CD4-positive, alpha-beta T cell (primary cell): Measurements from ENCODE around the gene PRRX1. TPM values are rescaled to one million over a fixed set of nuclear protein-coding genes. Genes with fewer than 3 reads are reported as not detected.

Experiments used
- ATAC-seq: fragments of 200-7000 bp; cut with Tn5 transposase; one replicate; pipeline ENCODE4 v1.10.0; 2022; ENCODE audit warnings: mild to moderate bottlenecking; ENCODE audit not compliant: poor library complexity
- CTCF ChIA-PET: fragments of 350-600 bp; sonication (Branson Sonifier 250); formaldehyde crosslinking; loops from one replicate; lab custom pipeline; 2021; ENCODE audit warnings: antibody characterized with exemption, inconsistent platforms; lab: Charles Lee
- POLR2A ChIA-PET: fragments of 350-600 bp; sonication (Branson Sonifier 250); formaldehyde crosslinking; loops from one replicate; lab custom pipeline; 2021; ENCODE audit warnings: antibody characterized with exemption, inconsistent platforms; lab: Charles Lee
- DNase-seq, 14 experiments: peaks; one replicate each; pipeline ENCODE4 v3.0.0-alpha.2; 2013 to 2020; ENCODE audit warnings: mixed read lengths in 2 of 14
- H3K27ac ChIP-seq, 2 donors: one replicate each; pipeline versions ENCODE4 v1.5.1 to v1.7.0; 2013; ENCODE audit warnings: low read length in 2 of 2, low read depth in 1 of 2, mild to moderate bottlenecking in 1 of 2
- H3K27me3 ChIP-seq, 2 experiments: 1 replicate in 1 of 2; 2 replicates in 1 of 2; pipeline versions ENCODE4 v1.6.1 to v1.7.0; 2013; ENCODE audit warnings: low read length in 2 of 2, control low read depth in 1 of 2, mild to moderate bottlenecking in 1 of 2, moderate library complexity in 1 of 2; ENCODE audit not compliant: insufficient read depth in 2 of 2, control insufficient read depth in 1 of 2
- H3K36me3 ChIP-seq: one replicate; pipeline ENCODE4 v1.6.1; 2013; ENCODE audit warnings: low read length, control low read depth; ENCODE audit not compliant: insufficient read depth
- H3K4me1 ChIP-seq: one replicate; pipeline ENCODE4 v1.6.1; 2013; ENCODE audit warnings: low read length, control low read depth; ENCODE audit not compliant: insufficient read depth
- H3K4me3 ChIP-seq: one replicate; pipeline ENCODE4 v1.5.1; 2013; ENCODE audit warnings: mild to moderate bottlenecking, low read length, moderate library complexity
- H3K9me3 ChIP-seq, 2 experiments: 1 replicate in 1 of 2; 2 replicates in 1 of 2; pipeline versions ENCODE4 v1.6.1 to v1.7.0; 2013; ENCODE audit warnings: low read length in 2 of 2, mild to moderate bottlenecking in 2 of 2, control low read depth in 1 of 2, moderate library complexity in 1 of 2; ENCODE audit not compliant: control insufficient read depth in 1 of 2, insufficient read depth in 1 of 2
- H3K27ac Mint-ChIP-seq: one replicate; pipeline ENCODE4 v1.8.0; 2020; ENCODE audit warnings: mixed read lengths
- H3K27me3 Mint-ChIP-seq: one replicate; pipeline ENCODE4 v1.8.0; 2021; ENCODE audit warnings: mixed read lengths
- H3K36me3 Mint-ChIP-seq: one replicate; pipeline ENCODE4 v1.8.0; 2021; ENCODE audit warnings: low read depth, mixed read lengths
- H3K4me1 Mint-ChIP-seq: one replicate; pipeline ENCODE4 v1.8.0; 2021; ENCODE audit warnings: low read depth, mixed read lengths
- H3K4me3 Mint-ChIP-seq: one replicate; pipeline ENCODE4 v1.8.0; 2020; ENCODE audit warnings: mild to moderate bottlenecking, mixed read lengths
- H3K9me3 Mint-ChIP-seq: one replicate; pipeline ENCODE4 v1.8.0; 2020; ENCODE audit warnings: mixed read lengths
- CTCF ChIP-seq: fragments of 200-600 bp; IDR thresholded peaks from one replicate; pipeline ENCODE4 v1.8.0; 2022; ENCODE audit warnings: antibody characterized with exemption, mild to moderate bottlenecking
- intact Hi-C, 2 experiments: fragments of 100-400 bp; cut with DNase I in 1 of 2; cut with micrococcal nuclease in 1 of 2; formaldehyde crosslinking; loops; one replicate each; pipeline versions ENCODE4 v1.15.1 to v1.9.0; 2023 to 2025; cut with DNase I, micrococcal nuclease
- total RNA-seq, 174 experiments: library from RNA in 2 of 174; stranded (reverse) in 2 of 174; gene quantifications; one replicate each; pipeline ENCODE4 v1.2.3 and lab custom pipeline; 2021 to 2026

Gene PRRX1
- total RNA-seq, 2 experiments from 2014 or later: not detected

GRCh38 chr1:170674239-170674638, 10.3 kb downstream of the PRRX1 start:
- H3K9me3 Mint-ChIP-seq: no peaks in the 10 kb centered on the region
- ATAC-seq (no peak), DNase-seq (no peak)
- peaks cover 0 to 7% of the 10 kb centered on the region in 2 experiments for H3K9me3 ChIP-seq
- H3K27me3 Mint-ChIP-seq: peaks cover 80% of the 10 kb centered on the region
- no peaks in the 10 kb centered on the region for H3K36me3 Mint-ChIP-seq
- H3K4me3 Mint-ChIP-seq: no peak overlapping the region
- no peak overlapping the region for H3K27ac ChIP-seq
- H3K36me3 ChIP-seq: no peaks in the 10 kb centered on the region
- no peak overlapping the region for H3K27ac Mint-ChIP-seq
- intact Hi-C loops: no loop called here
- POLR2A ChIA-PET: no interaction called here
- peaks cover 34 to 45% of the 10 kb centered on the region in 2 experiments for H3K27me3 ChIP-seq
- CTCF ChIA-PET: interaction anchor here (1.1 kb wide), 1 partner anchor 15 kb away, joined by 3 read pairs; no protein-coding TSS in a partner anchor
- H3K4me3 ChIP-seq: no peak overlapping the region
- no peaks in the 10 kb centered on the region for H3K4me1 ChIP-seq
- TF ChIP-seq CTCF: no peak
- peaks cover 4% of the 10 kb centered on the region for H3K4me1 Mint-ChIP-seq

- intact Hi-C loops: no loop called here
- H3K9me3 ChIP-seq: peaks cover 0 to 7% of the 10 kb centered on the region in 2 experiments
- no peak for ATAC-seq
- H3K4me3 ChIP-seq: no peak overlapping the region
- H3K27me3 ChIP-seq: peaks cover 27 to 38% of the 10 kb centered on the region in 2 experiments
- no peaks in the 10 kb centered on the region for H3K4me1 Mint-ChIP-seq
- no peaks in the 10 kb centered on the region for H3K4me1 ChIP-seq
- DNase-seq: no peak
- no peak overlapping the region for H3K27ac Mint-ChIP-seq
- POLR2A ChIA-PET: no interaction called here
- H3K27me3 Mint-ChIP-seq: peaks cover 74% of the 10 kb centered on the region
- CTCF ChIA-PET: interaction anchor here (1.1 kb wide), 1 partner anchor 14 kb away, joined by 3 read pairs; no protein-coding TSS in a partner anchor
- H3K4me3 Mint-ChIP-seq: no peak overlapping the region
- no peaks in the 10 kb centered on the region for H3K36me3 Mint-ChIP-seq
- H3K36me3 ChIP-seq: no peaks in the 10 kb centered on the region
- no peak overlapping the region for H3K27ac ChIP-seq
- H3K9me3 Mint-ChIP-seq: no peaks in the 10 kb centered on the region
- no peak for TF ChIP-seq CTCF
These were observed 11.1 kb downstream of the PRRX1 start for GRCh38 chr1:170674986-170675385.

- Histone ChIP-seq H3K36me3 (no peaks in the 10 kb centered on the region), H3K4me1 (no peaks in the 10 kb centered on the region), H3K4me3 (no peak overlapping the region), H3K9me3 (peaks cover 0 to 7% of the 10 kb centered on the region in 2 experiments), H3K27me3 (peaks cover 19 to 38% of the 10 kb centered on the region in 2 experiments), H3K27ac (no peak overlapping the region)
- H3K4me1 Mint-ChIP-seq: no peaks in the 10 kb centered on the region
- POLR2A ChIA-PET: no interaction called here
- no peak overlapping the region for H3K27ac Mint-ChIP-seq
- intact Hi-C loops: no loop called here
- no peaks in the 10 kb centered on the region for H3K36me3 Mint-ChIP-seq
- DNase-seq (no peak), ATAC-seq (no peak)
- CTCF ChIA-PET: interaction anchor here (1.2 kb wide), 1 partner anchor 13 kb away, joined by 4 read pairs; no protein-coding TSS in a partner anchor
- H3K4me3 Mint-ChIP-seq: no peak overlapping the region
- no peak for TF ChIP-seq CTCF
- peaks cover 69% of the 10 kb centered on the region for H3K27me3 Mint-ChIP-seq
- H3K9me3 Mint-ChIP-seq: no peaks in the 10 kb centered on the region
These were observed 11.9 kb downstream of the PRRX1 start for GRCh38 chr1:170675865-170676264.
